ENCODE measurements around the gene TBC1D9. TPM values are rescaled to one million over a fixed set of nuclear protein-coding genes. Genes with fewer than 3 reads are reported as not detected.

TBC1D9 gene
- total RNA-seq, 1 donor from 2014 or later = 15.0 TPM

DNA sequence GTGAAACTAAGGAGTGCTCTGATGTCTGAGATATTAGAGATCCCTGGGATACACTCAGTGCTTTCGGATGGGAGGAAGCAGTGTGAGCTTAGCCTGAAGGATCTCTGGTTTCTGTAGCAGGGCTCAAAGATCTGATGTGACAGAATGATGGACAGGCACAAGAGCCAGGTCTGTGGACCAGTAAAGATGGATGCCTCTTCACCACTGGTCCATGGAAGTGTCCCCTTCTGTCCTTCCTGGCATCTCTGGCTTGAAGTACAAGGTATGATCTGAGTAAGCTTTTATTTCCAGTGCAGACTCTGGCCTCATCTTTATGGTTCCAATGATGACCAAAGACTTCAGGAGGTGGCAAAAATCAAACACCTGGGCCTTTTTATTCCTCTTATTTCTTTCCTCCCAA lies 88.1 kb downstream of the TBC1D9 start:
- no peak for DNase-seq (ENCODE audit: low spot score)
- intact Hi-C loops (cut with DNase I) = no loop called here

DNA sequence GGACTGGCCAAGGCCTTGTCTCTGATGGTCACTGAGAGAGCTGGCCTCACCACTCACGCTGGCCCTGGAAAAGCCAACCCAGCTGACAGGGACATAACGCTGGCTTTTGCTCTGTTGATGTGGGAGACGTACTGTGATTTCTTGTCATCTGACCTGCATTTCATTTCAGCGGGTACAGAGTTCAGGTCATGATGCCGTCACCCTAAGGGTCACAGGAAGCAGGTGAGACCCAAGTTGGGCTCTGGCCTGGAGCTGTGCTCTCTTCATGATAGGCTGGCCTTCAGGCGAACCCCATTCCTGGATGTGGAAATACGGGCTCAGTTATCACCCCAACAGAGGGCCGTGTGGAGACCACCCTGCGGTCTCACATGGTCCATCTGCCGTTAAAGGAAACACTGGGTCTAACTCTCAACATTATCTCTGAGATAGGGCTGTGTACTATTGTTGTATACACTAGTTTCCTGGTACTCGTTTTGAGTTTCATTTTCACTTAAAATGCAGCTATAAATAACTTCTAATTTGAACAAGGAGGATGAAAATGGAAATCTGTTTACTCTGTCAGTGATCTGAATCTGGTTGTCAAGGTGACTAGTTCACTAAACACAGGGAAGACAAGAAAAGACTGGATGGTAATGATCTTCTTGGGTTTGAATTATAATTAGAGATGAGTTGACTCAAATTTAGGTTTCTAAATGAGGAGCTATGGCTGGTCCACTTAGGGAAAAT lies 89.1 kb downstream of the TBC1D9 start:
- intact Hi-C loops (cut with DNase I) = no loop called here
- no peak for DNase-seq (ENCODE audit: low spot score)

GRCh38 chr4:140662082-140662869 lies 93.9 kb downstream of the TBC1D9 start:
- no peak for DNase-seq (ENCODE audit: low spot score)
- intact Hi-C loops (cut with DNase I) = no loop called here

- intact Hi-C loops (cut with DNase I) = no loop called here
Measured at GRCh38 chr4:140661550-140661949, 94.6 kb downstream of the TBC1D9 start.

DNA sequence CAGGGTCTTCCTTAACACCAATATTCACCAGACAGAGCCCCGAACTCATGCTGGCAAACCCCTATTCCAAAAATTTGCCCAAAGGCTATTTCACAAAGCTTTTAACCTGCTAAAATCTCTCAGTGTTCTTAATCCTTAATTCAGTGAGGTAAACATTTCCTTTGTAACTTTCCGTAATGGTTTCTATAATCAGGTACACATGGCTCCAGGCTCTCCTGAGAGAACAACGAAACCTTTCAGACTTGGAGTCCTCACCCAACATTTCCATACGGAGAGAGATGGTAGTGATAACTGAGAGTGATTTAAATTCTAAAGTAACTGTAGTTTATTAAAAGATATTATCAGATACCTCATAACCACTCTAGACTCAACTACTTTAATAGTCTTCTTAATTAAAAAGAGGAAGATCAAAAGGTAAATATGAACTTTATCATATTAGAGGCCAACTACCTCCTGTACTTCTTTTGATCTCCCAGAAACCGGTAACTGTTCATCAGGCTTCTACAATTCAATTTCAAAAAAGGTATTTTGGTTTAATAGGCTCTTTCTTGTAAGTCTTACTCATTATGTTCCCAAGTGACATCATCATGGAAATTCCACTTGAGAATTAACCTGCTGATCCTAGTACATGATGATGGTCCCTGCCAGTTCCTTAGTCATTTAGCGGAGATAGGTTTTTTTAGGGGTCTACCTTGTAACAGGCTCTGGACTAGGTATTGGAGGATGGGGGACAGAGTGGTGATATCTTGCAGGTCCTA lies 96.1 kb downstream of the TBC1D9 start:
- DNase-seq (ENCODE audit: low spot score) = no peak
- intact Hi-C loops (cut with DNase I) = no loop called here

More at GRCh38 chr4:140661550-140661949, 94.6 kb downstream of the TBC1D9 start:
- no peak for DNase-seq (ENCODE audit: low spot score)

GRCh38 chr4:140654495-140654814 lies 101.7 kb downstream of the TBC1D9 start:
- no peak for DNase-seq (ENCODE audit: low spot score)
- intact Hi-C loops (cut with DNase I) = no loop called here

- intact Hi-C loops (cut with DNase I) = no loop called here
- no peak for DNase-seq (ENCODE audit: low spot score)
Measured at GRCh38 chr4:140653718-140654494, 102.3 kb downstream of the TBC1D9 start.

DNA sequence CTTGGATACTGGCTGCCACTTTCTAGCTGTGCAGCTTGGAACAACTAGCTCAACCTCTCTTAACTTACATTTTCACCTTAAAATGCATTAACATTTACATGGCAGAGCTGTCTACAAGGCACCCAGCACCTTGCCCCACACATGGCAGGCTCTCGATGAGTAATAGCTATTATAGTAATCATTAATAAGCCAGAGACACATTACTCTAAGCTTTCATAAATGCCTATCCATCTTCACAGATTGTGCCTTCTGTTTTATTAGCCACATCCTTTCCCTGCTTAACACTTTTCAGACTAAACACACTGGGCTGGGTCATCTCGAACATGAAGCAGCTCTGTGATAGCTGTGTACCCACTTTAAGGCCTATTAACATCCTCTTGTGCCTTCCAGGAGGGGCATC lies 103.6 kb downstream of the TBC1D9 start:
- no peak for DNase-seq (ENCODE audit: low spot score)
- intact Hi-C loops (cut with DNase I) = no loop called here

GRCh38 chr4:140648716-140649308 lies 107.4 kb downstream of the TBC1D9 start:
- intact Hi-C loops (cut with DNase I) = loop anchor here (5.0 to 10.0 kb wide), 2 partner anchors 108 to 486 kb away; partner anchors contain the start of genes RNF150 and TBC1D9
- no peak for DNase-seq (ENCODE audit: low spot score)

- peak; percentile 81 for DNase-seq (ENCODE audit: low spot score)
Measured at GRCh38 chr4:140645614-140646412, 110.4 kb downstream of the TBC1D9 start.

GRCh38 chr4:140645196-140645595 lies 111.0 kb downstream of the TBC1D9 start:
- no peak for DNase-seq (ENCODE audit: low spot score)
- intact Hi-C loops (cut with DNase I) = loop anchor here (5.0 to 10.0 kb wide), 2 partner anchors 112 to 490 kb away; partner anchors contain the start of genes RNF150 and TBC1D9

More at GRCh38 chr4:140645614-140646412, 110.4 kb downstream of the TBC1D9 start:
- intact Hi-C loops (cut with DNase I) = loop anchor here (5.0 to 10.0 kb wide), 2 partner anchors 111 to 489 kb away; partner anchors contain the start of genes RNF150 and TBC1D9

- DNase-seq (ENCODE audit: low spot score) = no peak
- intact Hi-C loops (cut with DNase I) = loop anchor here (5.0 to 10.0 kb wide), 2 partner anchors 113 to 490 kb away; partner anchors contain the start of genes RNF150 and TBC1D9
Measured at GRCh38 chr4:140644470-140645185, 111.6 kb downstream of the TBC1D9 start.

- intact Hi-C loops (cut with DNase I) = loop anchor here (10.0 kb wide), 1 partner anchor 491 kb away; the partner anchor contains the start of gene RNF150
- DNase-seq (ENCODE audit: low spot score) = no peak
Measured at GRCh38 chr4:140643571-140644055, 112.6 kb downstream of the TBC1D9 start.

DNA sequence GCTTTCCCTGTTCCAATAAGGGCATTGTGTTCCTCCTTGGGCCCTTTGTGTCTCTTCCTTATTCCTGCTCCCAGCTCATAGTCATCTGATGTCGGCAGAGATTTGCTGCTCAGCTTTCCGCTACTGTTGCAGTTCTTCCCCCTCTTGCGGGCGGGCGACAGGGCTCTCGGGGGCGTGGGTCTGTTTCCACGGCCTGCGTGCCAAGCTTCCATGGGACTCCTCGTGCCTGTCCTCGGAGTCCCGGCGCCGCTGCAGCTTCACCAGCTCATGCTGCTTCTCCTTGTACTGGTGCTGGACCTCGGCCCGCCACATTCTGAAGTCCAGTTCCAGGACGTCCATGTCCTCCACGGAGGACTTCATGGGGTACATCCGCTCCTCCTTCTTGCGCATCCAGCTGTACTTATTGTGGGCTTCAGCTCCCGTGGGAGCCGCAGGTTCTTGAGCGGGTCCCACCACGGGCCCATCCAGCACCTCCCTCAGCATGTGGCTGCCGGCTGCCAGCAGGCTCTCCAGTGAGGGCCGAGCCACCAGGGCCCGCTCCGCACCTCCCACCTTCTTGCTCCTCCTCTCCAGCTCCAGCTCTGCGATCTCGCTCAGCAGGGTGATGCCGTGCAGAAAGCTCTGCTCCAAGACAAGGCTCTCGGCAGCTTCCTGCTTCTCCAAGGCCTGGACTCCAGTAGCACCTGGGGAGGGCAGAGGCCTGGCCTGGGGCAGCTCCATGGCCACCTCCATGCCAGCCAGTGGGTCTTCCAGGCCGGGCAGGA lies 113.3 kb downstream of the TBC1D9 start:
- intact Hi-C loops (cut with DNase I) = loop anchor here (10.0 kb wide), 1 partner anchor 492 kb away; the partner anchor contains the start of gene RNF150
- DNase-seq (ENCODE audit: low spot score) = no peak

DNA sequence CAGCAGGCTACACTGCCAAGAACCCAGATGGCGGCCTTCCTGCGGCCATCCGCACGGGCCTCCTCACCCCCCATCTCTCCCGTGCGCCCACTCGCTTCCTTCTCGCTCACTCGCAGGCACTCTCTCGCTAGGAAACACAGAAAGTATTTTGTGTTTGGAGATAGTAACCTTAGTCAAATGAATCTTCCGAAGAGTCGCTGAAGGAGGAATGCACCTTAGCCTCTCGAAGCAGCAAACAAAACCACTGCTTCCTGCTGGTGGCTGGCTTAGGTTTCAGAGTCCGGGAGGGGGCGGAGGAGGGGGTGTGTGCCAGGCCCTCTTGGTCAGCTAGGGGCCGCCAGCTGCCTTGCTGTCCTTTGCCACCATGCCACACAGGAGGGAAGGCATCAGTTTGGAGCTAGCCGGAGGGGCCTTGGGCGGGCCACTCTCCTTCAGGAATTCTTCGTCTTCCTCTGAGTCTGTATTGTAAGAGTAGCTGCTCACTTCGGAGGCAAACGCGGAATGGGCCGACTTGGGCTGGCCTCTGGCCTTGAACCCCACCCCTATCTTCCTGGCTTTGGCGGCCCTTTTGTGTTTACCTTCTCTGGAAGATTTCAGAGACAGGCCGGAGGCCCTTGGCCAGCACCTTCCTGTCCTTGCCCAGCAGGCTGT lies 114.3 kb downstream of the TBC1D9 start:
- DNase-seq (ENCODE audit: low spot score) = no peak
- intact Hi-C loops (cut with DNase I) = loop anchor here (10.0 kb wide), 1 partner anchor 493 kb away; the partner anchor contains the start of gene RNF150

DNA sequence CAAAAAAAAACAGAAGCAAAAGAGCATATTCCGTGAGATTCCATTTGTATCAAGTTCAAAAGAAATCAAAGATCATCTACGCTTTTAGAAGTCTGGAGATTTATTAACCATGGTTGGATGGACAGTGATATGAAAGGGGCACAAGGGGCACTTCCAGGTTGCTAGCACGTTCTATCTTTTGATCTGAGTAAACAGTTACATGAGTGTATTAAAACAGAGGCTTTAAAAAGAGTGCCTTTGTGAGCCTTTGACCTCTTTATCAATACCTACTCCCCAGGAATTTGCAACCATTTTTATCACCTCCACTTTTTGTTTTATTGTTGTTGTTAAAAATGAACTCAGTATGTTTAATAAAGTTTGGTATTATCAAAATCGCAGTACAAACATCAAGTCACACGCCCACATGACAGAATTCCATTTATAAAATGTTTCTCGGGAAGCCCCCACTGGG lies 115.1 kb downstream of the TBC1D9 start:
- DNase-seq (ENCODE audit: low spot score) = no peak
- intact Hi-C loops (cut with DNase I) = loop anchor here (10.0 kb wide), 1 partner anchor 494 kb away; the partner anchor contains the start of gene RNF150
